Uterus (tissue), 2 donors: Measurements from ENCODE around the gene SLCO3A1.

Experiments
- POLR2A ChIP-seq, 2 donors: fragments of 450-650 bp; IDR thresholded peaks; one replicate each; pipeline ENCODE4 v1.6.1; 2016; ENCODE audit warnings: antibody characterized with exemption in 2 of 2, mild to moderate bottlenecking in 1 of 2, moderate library complexity in 1 of 2
- TF ChIP-seq, protein P1 (sequence below), 4 experiments: fragments of 200-600 bp in 2 of 4; fragments of 450-650 bp in 2 of 4; sonication (generic) in 2 of 4; IDR thresholded peaks; one replicate each; pipeline ENCODE4 v1.5.1; 2016 to 2019; ENCODE audit warnings: antibody characterized with exemption in 4 of 4, mild to moderate bottlenecking in 2 of 4, moderate library complexity in 1 of 4

DNA sequence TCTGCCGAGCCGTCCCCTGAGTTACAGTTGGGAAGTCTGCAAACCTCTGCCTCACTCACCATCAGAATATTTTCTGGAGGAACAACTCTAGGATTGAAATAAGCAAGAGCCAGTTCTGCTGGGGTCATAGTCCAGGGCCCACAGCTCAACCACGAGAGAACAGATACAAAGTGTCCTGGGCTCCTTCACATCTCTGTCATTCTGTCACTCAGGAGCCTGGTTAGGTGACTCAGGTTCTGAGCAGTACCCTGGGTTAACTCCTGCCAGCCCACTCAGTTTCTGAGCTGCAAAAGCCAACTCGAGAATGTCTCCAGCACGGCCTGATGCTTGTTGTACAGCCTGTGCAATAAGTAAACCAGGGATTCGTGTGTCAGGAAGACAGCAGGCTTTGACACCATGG is 155.7 kb downstream of the SLCO3A1 start:
- TF ChIP-seq, protein P1, sequence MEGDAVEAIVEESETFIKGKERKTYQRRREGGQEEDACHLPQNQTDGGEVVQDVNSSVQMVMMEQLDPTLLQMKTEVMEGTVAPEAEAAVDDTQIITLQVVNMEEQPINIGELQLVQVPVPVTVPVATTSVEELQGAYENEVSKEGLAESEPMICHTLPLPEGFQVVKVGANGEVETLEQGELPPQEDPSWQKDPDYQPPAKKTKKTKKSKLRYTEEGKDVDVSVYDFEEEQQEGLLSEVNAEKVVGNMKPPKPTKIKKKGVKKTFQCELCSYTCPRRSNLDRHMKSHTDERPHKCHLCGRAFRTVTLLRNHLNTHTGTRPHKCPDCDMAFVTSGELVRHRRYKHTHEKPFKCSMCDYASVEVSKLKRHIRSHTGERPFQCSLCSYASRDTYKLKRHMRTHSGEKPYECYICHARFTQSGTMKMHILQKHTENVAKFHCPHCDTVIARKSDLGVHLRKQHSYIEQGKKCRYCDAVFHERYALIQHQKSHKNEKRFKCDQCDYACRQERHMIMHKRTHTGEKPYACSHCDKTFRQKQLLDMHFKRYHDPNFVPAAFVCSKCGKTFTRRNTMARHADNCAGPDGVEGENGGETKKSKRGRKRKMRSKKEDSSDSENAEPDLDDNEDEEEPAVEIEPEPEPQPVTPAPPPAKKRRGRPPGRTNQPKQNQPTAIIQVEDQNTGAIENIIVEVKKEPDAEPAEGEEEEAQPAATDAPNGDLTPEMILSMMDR (IDR thresholded peaks at IDR 0.05) = no peak
- no peak for TF ChIP-seq POLR2A (IDR thresholded peaks at IDR 0.05)
